Neural progenitor cell (in vitro differentiated cells): ENCODE measurements around the gene DDN.

Experiments used
- EZH2phosphoT487 ChIP-seq: fragments of 200-600 bp; sonication (generic); IDR thresholded peaks from 2 replicates; pipeline ENCODE4 v1.6.1; 2017; ENCODE audit warnings: antibody characterized with exemption
- TF ChIP-seq, protein P1 (sequence below): fragments of 200-600 bp; sonication (generic); IDR thresholded peaks from 2 replicates; pipeline ENCODE4 v1.5.1; 2017; ENCODE audit warnings: antibody characterized with exemption, mild to moderate bottlenecking

DNA sequence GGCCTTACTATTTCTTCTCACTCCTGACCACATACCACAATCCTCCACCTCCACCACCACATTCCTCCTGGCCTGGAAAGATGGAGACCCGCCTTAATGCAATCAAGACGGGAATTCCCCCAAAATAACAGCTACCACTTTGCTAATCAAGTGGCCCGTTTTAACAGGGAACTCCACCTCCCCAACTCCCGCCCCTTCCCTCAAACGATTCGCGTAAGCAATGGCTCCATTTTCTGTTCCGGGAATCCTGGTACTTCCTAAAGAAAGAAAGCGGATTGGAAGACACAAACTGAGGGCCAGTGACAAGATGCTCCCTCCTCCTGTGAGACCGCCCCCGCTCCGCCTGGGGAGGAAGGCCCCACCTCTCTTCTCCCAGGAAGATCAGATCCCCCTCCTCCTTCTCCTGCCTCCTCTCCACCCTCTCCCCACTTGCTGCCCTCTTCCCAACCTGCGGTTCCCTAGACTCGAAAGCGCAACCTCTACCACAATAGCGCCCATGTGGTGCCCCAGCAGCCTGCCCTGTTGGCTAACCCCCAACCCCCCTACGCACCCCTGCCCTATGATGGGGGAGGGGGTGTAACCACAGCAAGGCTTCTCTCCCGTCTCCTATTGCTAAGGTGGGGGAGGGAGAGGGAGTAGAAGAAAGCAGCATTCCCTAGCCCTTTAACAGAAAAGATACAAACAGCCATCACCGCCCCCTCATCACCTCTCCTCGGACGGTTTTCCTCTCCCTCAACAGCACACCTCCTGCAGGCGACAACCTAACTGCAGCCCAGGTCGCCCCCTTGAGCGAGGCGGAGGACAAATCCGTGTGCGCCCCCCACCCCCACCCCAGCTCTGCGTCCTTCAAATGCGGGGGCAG lies 42.7 kb downstream of the DDN start:
- TF ChIP-seq, protein P1, sequence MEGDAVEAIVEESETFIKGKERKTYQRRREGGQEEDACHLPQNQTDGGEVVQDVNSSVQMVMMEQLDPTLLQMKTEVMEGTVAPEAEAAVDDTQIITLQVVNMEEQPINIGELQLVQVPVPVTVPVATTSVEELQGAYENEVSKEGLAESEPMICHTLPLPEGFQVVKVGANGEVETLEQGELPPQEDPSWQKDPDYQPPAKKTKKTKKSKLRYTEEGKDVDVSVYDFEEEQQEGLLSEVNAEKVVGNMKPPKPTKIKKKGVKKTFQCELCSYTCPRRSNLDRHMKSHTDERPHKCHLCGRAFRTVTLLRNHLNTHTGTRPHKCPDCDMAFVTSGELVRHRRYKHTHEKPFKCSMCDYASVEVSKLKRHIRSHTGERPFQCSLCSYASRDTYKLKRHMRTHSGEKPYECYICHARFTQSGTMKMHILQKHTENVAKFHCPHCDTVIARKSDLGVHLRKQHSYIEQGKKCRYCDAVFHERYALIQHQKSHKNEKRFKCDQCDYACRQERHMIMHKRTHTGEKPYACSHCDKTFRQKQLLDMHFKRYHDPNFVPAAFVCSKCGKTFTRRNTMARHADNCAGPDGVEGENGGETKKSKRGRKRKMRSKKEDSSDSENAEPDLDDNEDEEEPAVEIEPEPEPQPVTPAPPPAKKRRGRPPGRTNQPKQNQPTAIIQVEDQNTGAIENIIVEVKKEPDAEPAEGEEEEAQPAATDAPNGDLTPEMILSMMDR: peak; percentile 41
- TF ChIP-seq EZH2phosphoT487: no peak
